SJSA1 (cell line): ENCODE measurements around the gene HOXA2. TPM values are rescaled to one million over a fixed set of nuclear protein-coding genes. Genes with fewer than 3 reads are reported as not detected.
A peak's percentile ranks its signal among the peaks of the same experiment; 100 is the strongest.

Experiments used
- DNase-seq, 2 experiments: peaks; one replicate each; pipeline ENCODE4 v3.0.0-alpha.2; 2015 to 2020; ENCODE audit warnings: low spot score in 2 of 2, low read depth in 1 of 2
- H3K27ac ChIP-seq: fragments of 250-450 bp; sonication (Bioruptor Pico); 2 replicates; pipeline ENCODE4 v1.5.1; 2020; ENCODE audit warnings: mild to moderate bottlenecking, moderate library complexity
- H3K27me3 ChIP-seq: fragments of 250-450 bp; sonication (Bioruptor Pico); replicated peaks from 2 replicates; pipeline ENCODE4 v1.5.1; 2020; ENCODE audit warnings: mild to moderate bottlenecking, moderate library complexity
- H3K36me3 ChIP-seq: fragments of 250-450 bp; sonication (Bioruptor Pico); 2 replicates; pipeline ENCODE4 v1.5.1; 2020; ENCODE audit warnings: mild to moderate bottlenecking
- H3K4me1 ChIP-seq: fragments of 250-450 bp; sonication (Bioruptor Pico); replicated peaks from 2 replicates; pipeline ENCODE4 v1.6.1; 2021; ENCODE audit warnings: mild to moderate bottlenecking
- H3K4me3 ChIP-seq: fragments of 250-450 bp; sonication (Bioruptor Pico); 2 replicates; pipeline ENCODE4 v1.5.1; 2020; ENCODE audit warnings: mild to moderate bottlenecking
- H3K9me3 ChIP-seq: fragments of 250-450 bp; sonication (Bioruptor Pico); replicated peaks from 2 replicates; pipeline ENCODE4 v1.5.1; 2020; ENCODE audit warnings: mild to moderate bottlenecking
- total RNA-seq: library from RNA; depleted of rRNA; stranded (reverse); fragments of >200 nt; shearing (Covaris generic); gene quantifications from 2 replicates; pipeline ENCODE4 v1.2.3, GENCODE V29; 2014

HOXA2 gene
- total RNA-seq, 1 experiment from 2014 or later, result 0.47 TPM

DNA sequence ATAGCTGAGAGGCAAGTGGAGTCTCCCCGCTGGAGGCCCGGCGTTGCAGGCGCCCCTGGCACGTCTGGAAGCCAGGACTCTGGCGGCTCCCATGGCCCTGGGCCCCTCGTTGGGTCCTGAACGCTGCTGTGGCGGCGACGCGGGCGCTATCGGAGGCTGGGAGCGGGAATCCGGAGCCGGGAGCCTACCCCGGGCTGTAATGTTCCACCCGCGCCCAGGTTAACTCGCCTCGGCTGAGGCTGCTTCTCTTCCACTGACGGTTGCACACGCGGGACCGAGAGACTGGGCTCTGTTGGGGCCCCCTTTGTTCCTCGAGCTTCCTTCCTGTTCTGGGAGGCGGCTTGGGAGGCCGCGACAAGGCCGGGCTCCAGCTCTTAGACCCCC is 42.3 kb upstream of the HOXA2 start:
- H3K4me3 ChIP-seq, result no peak overlapping the region
- no peak overlapping the region for H3K27ac ChIP-seq

DNA sequence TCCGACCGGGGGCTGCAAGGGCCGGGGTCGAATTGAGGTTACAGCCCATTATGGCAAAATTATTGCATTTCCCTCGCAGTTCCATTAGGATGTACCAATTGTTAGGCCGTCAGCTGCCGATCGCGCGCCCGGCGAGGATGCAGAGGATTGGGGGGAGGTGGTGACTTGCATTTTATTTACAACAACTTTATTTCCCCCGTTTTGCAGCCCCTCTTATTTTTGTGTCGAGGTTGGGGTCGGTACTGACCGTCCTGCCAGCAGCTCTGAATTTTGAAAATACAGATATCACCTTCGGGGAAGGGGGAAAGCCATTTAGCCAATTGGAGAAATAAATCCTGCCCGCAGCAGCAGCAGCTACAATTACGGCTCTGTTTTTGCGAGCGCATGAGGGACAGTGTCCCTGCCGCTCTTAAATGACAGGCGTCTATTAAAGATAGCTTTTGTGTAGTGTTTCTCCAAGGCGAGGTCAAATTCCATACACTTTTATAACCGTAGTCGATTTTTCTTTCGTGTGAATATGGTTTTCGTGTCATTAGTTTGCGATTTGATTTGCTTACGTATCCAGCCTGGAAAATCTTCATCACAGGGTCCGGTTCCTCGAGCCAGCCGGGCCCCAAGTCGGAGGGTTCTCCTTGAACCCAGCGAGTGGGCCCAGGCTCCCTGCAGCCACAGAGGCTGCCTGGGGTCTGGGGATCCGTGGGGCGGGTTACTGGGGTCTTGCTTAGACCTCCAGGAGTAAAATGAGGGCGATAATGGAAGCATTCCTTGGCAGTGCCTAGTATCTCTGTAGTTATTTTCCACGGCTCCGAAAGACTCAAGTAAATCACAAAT is 41.7 kb upstream of the HOXA2 start:
- no peaks in the 10 kb centered on the region for H3K9me3 ChIP-seq
- DNase-seq, result peak in 1 of 2 experiments; percentile 25
- H3K36me3 ChIP-seq, result peaks cover 12% of the 10 kb centered on the region
- no peaks in the 10 kb centered on the region for H3K27me3 ChIP-seq
- peak overlapping the region; percentile 48 for H3K4me3 ChIP-seq
- no peak overlapping the region for H3K27ac ChIP-seq
- H3K4me1 ChIP-seq, result peaks cover 53% of the 10 kb centered on the region

More for the DNA sequence above, 42.3 kb upstream of the HOXA2 start:
- Histone ChIP-seq H3K36me3 (peaks cover 12% of the 10 kb centered on the region), H3K27me3 (no peaks in the 10 kb centered on the region), H3K9me3 (no peaks in the 10 kb centered on the region), H3K4me1 (peaks cover 51% of the 10 kb centered on the region)
- DNase-seq, result peak in 1 of 2 experiments; percentile 41

DNA sequence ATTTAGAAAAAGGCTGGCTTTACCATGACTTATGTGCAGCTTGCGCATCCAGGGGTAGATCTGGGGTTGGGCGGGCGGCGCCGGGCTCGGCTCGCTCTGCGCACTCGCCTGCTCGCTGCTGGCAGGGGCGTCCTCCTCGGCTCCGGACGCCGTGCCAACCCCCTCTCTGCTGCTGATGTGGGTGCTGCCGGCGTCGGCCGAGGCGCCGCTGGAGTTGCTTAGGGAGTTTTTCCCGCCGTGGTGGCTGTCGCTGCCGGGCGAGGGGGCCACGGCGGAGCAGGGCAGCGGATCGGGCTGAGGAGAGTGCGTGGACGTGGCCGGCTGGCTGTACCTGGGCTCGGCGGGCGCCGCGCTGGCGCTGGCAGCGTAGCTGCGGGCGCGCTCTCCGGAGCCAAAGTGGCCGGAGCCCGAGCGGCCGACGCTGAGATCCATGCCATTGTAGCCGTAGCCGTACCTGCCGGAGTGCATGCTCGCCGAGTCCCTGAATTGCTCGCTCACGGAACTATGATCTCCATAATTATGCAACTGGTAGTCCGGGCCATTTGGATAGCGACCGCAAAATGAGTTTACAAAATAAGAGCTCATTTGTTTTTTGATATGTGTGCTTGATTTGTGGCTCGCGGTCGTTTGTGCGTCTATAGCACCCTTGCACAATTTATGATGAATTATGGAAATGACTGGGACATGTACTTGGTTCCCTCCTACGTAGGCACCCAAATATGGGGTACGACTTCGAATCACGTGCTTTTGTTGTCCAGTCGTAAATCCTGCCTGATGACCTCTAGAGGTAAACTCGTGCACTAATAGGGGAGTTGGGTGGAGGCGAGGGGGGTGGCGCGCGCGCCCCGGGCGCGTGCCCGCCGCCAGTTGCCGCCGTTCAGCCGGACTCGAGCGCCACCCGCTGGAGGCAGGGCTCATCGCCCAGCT is 40.8 kb upstream of the HOXA2 start, which contains the start of gene HOXA5:
Gene HOXA5 (minus strand): TSS at position 659 of the 927 bp plus-strand sequence. CDS start 74 bp downstream, at position 585.
- H3K4me3 ChIP-seq, result peak within 1 kb of the TSS; percentile 48
- no peaks in the 10 kb centered on the region for H3K27me3 ChIP-seq
- peaks cover 12% of the 10 kb centered on the region for H3K36me3 ChIP-seq
- H3K27ac ChIP-seq, result peak within 1 kb of the TSS; percentile 4; the same call in 1 of the 2 replicates
- H3K4me1 ChIP-seq, result peaks cover 44% of the 10 kb centered on the region
- peak; percentile 76 to 77 for DNase-seq
- no peaks in the 10 kb centered on the region for H3K9me3 ChIP-seq

DNA sequence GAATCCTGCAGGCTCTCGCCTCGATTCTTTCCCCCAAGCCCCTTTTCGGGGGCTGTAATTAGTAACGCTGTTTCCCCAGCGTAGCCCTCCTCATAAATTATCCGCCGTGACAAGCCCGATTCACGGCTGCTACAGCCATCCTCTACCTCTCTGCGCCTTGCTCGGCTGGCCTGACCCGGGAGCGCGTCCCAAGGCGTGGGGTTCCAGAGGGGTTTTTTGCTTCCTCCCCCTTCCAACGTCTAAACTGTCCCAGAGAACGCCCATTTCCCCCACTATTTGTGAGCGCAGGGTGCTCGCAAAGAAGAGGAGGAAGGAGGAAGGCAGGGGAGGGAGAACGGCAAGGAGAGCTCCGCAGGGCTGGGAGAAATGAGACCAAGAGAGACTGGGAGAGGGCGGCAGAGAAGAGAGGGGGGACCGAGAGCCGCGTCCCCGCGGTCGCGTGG is 40.1 kb upstream of the HOXA2 start:
- Histone ChIP-seq H3K36me3 (peaks cover 12% of the 10 kb centered on the region), H3K4me1 (peaks cover 40% of the 10 kb centered on the region), H3K4me3 (peak overlapping the region; percentile 48), H3K27me3 (no peaks in the 10 kb centered on the region), H3K27ac (peak overlapping the region; percentile 4; the same call in 1 of the 2 replicates), H3K9me3 (no peaks in the 10 kb centered on the region)
- peak in 1 of 2 experiments; percentile 50 for DNase-seq

DNA sequence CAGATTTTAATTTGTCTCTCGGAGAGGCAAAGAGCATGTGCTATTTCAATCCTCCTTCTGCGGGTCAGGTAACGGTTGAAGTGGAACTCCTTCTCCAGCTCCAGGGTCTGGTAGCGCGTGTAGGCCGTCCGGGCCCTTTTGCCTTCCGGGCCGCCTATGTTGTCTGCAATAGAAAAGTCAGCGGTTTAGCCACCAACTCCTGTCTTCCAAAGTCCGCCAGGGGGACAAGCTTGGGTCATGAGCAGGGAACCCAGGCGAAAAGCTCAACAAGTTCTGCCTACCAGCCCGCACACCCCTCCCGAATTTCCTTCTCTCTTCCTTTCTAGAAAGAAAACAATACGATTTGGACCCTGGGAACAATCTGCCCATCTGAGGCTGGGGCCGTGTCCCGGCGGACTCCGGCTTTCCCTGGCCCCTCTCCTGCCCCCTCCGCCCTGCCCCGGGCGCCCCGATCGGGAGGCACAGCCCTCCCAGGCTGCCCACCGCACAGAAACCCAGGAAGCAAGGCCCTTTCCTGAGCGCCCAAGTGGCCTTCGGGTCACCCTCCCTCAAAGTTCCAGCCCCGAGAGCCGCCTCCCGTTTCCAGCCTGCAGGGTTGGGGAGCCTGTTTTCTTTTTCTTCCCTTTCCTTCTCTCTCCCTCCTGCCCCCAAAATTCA is 39.6 kb upstream of the HOXA2 start:
- peak in 1 of 2 experiments; percentile 50 for DNase-seq
- Histone ChIP-seq H3K27ac (peak overlapping the region; percentile 4; the same call in 1 of the 2 replicates), H3K4me3 (peak overlapping the region; percentile 48), H3K36me3 (peaks cover 12% of the 10 kb centered on the region), H3K27me3 (no peaks in the 10 kb centered on the region), H3K9me3 (no peaks in the 10 kb centered on the region), H3K4me1 (peaks cover 34% of the 10 kb centered on the region)

DNA sequence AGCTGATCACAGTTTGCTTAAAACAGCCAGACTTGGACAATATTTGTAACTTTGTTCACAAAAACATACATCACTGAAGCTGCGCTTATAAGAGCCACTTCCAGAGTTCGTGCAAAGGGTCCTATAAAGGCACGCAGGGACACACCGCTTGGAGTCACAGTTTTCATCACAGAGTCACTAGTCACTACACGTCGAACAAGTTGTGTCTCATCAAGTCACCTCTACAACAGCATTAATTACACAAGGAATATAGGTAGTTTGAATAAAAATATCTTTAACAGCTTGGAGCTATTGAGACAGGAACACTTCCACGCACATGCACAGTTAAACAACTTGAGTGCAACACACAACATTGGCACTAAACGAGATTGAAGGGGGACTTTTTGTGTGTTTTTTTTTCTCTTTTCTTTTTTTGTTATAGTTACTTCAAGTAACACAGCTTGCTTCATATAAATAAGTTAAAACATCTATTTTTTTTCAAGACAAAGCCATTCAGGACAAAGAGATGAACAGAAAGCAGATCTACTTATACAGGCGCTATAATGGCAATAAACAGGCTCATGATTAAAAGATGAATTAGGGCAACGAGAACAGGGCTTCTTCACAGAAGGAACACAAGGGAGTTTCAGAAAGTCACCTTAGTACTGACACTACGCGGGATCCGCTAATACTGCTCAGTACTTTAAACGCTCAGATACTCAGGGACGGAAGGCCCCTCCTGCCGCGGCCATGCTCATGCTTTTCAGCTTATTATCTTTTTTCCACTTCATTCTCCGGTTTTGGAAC is 38.8 kb upstream of the HOXA2 start:
- Histone ChIP-seq H3K4me3 (no peak overlapping the region), H3K27me3 (no peaks in the 10 kb centered on the region), H3K9me3 (no peaks in the 10 kb centered on the region), H3K36me3 (peaks cover 12% of the 10 kb centered on the region), H3K4me1 (peaks cover 33% of the 10 kb centered on the region), H3K27ac (no peak overlapping the region)
- DNase-seq, result no peak

DNA sequence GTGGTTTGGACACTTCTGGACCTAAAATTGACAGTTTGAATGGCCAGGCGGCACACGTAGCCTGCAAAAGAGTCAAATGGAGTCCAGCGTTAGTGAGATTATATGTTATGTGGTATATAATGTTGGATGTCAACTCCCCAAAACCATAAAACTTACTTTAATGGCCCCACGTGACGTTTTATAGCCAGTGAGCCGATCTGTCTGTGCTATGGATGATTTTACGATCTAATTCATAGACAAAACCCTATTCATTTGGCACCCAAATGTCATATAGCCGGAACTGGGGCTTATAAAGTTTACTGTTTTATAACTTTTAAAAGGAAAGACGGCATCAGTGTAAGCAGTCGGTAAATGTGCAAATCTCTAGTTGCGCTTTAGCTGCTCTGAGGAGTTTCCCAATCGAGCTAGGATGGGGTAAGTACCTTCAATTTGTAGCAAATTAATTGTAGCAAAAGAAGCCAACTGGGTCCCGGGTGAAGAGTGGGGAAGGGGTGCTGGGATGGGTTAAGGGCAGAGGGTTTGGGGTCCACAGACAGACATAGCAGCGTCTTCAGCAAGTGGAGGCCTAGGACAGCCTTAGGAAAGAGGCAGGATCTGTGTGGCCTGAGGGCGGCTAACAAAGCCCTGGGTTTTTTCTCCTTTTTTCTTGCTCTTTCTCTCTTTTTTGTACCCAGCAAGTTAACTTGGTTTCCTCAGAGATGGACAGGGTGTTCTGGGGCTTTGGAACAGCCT is 37.8 kb upstream of the HOXA2 start:
- Histone ChIP-seq H3K4me3 (no peak overlapping the region), H3K27me3 (no peaks in the 10 kb centered on the region), H3K27ac (no peak overlapping the region)

DNA sequence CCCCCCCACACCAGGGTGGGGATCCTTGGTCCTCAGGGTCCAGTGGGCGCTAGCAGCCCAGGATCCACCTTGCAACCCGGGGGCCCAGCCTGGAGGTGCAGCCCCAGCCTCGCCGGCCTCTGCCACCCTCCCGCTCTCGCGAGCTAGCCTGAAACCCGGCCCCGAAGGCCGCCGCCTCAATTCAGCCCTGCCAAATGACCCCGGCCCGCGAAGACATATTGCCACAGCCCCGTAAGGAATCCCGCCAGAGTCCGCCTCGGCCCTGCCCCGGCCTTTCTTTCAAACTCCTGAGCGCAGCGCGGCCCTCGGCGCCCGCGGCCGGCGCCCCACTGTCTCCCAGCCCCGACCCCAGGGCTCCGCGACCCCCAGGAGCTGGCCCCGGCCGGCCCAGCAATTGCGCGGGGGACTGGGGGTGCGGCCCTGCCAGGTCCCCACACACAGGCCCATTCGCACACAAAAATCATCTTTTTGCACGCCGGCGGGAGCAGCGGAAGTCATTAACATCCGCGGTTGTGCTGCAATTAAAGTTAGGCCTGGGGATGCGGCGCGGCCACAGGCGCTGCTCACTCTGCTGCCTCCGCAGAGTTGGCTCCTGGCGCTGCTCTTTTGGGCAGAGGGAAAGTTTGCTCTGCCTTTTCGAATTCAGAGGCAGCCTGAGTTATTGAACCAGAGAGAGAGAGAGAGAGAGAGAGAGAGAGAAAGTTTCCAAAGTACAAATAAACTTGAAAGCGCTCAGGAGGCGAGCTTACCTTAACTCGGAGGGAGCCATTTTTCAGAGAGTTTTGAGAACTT is 37.0 kb upstream of the HOXA2 start:
- Histone ChIP-seq H3K27ac (peak overlapping the region; percentile 5; the same call in 1 of the 2 replicates), H3K4me3 (no peak overlapping the region), H3K27me3 (no peaks in the 10 kb centered on the region), H3K4me1 (peaks cover 51% of the 10 kb centered on the region), H3K36me3 (peaks cover 12% of the 10 kb centered on the region), H3K9me3 (no peaks in the 10 kb centered on the region)
- peak in 1 of 2 experiments; percentile 45 for DNase-seq

More for the DNA sequence above, 37.8 kb upstream of the HOXA2 start:
- H3K36me3 ChIP-seq, result peaks cover 12% of the 10 kb centered on the region
- DNase-seq, result peak in 1 of 2 experiments; percentile 28
- H3K4me1 ChIP-seq, result peaks cover 43% of the 10 kb centered on the region
- H3K9me3 ChIP-seq, result no peaks in the 10 kb centered on the region

DNA sequence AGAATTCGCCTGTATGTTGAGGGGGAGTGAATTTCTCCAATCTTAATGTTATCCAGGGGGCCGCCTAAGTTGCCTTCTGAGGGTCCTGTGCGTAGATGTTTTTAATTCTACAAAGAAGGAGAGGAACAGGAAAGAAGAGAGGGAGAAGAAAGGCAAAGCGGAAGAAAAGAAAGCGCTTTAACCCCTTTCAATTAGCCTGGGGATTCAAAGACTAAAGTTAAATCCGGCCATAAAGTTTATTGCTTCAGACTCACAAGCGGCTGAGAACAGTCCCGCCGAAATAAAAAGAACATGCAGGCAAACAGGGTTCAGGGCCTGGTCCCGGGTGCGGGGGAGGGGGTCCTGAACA is 36.5 kb upstream of the HOXA2 start:
- Histone ChIP-seq H3K27me3 (no peaks in the 10 kb centered on the region), H3K27ac (peak overlapping the region; percentile 5; the same call in 1 of the 2 replicates), H3K36me3 (peaks cover 9% of the 10 kb centered on the region), H3K9me3 (no peaks in the 10 kb centered on the region), H3K4me1 (peaks cover 52% of the 10 kb centered on the region), H3K4me3 (no peak overlapping the region)
- DNase-seq, result no peak

DNA sequence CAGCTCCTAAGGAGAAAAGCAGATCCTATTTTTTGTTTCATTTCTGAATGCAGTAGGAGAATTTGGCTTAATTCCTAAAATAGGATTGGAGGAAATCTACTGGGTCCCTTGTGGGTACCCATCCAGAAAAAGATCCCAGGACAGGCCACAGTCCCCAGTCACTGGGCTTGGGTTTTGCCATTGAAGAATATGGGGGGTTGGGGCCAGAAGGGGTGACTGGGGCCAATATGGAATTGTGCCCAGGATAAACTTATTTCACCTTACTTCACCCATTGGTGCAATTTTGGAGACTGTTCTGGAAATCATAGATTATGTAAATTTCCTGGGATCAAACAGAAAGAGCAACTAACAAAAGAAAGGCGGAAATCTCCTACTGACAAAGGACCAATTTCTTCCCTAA is 36.0 kb upstream of the HOXA2 start:
- no peak overlapping the region for H3K4me3 ChIP-seq
- H3K9me3 ChIP-seq, result no peaks in the 10 kb centered on the region
- H3K27me3 ChIP-seq, result no peaks in the 10 kb centered on the region
- DNase-seq, result peak in 1 of 2 experiments; percentile 16
- H3K4me1 ChIP-seq, result peaks cover 53% of the 10 kb centered on the region
- peaks cover 8% of the 10 kb centered on the region for H3K36me3 ChIP-seq
- no peak overlapping the region for H3K27ac ChIP-seq

DNA sequence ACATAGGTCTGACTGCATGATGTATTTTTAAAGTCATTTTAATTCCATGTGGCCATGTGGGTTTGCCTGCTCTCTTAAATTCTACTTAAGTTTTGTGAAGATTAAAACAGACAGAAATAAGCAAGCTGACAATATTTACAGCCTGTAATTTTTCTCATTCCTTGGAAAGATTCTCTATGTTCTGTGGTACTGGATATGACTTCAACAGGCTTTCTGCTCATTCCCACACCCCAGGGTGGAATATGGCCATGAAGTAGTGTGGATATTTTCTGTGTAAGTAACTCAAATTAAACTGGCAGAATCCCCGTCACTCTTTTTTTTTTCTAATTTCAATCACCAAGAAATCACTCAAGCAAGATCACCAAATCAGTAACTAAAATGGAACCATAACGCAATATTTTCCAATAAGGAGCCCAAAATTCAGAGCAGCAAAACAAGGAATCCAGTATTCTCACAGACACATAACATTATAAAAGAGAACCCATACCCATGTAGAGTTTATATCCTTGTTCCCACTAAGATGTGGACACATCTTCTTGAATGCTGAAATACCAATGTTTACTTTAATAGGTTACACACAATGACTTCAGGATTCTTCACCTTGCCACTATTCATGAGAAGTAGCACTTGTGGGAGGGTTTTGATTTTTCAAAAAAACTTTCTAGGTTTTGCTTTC is 35.3 kb upstream of the HOXA2 start:
- H3K4me3 ChIP-seq, result no peak overlapping the region
- no peaks in the 10 kb centered on the region for H3K9me3 ChIP-seq
- H3K36me3 ChIP-seq, result 0 out of 2 replicates have a peak, but pooled peaks cover 3% of the 10 kb centered on the region
- peaks cover 53% of the 10 kb centered on the region for H3K4me1 ChIP-seq
- no peaks in the 10 kb centered on the region for H3K27me3 ChIP-seq
- no peak overlapping the region for H3K27ac ChIP-seq
- DNase-seq, result no peak
